H9 (cell line): ENCODE results near the gene F2. TPM values are rescaled to one million over a fixed set of nuclear protein-coding genes. Genes with fewer than 3 reads are reported as not detected.

Experiments
- DNase-seq: peaks from one replicate; pipeline ENCODE4 v3.0.0-alpha.2; 2017
- H2AFZ ChIP-seq: one replicate; pipeline ENCODE4 v1.6.1; 2013; ENCODE audit warnings: mild to moderate bottlenecking, low read length, control low read depth, moderate library complexity
- H2AK5ac ChIP-seq: 2 replicates; pipeline ENCODE4 v1.6.1; 2013; ENCODE audit warnings: low read length, control low read depth, mixed read lengths; ENCODE audit not compliant: insufficient read length
- H2BK120ac ChIP-seq: one replicate; pipeline ENCODE4 v1.6.1; 2013; ENCODE audit warnings: low read depth, mild to moderate bottlenecking, low read length, control low read depth, inconsistent platforms; ENCODE audit not compliant: poor library complexity, severe bottlenecking
- H2BK12ac ChIP-seq: 2 replicates; pipeline ENCODE4 v1.6.1; 2013; ENCODE audit warnings: low read length, control low read depth, mixed read lengths, low read depth; ENCODE audit not compliant: insufficient read length
- H2BK15ac ChIP-seq: 2 replicates; pipeline ENCODE4 v1.6.1; 2013; ENCODE audit warnings: low read depth, low read length, control low read depth
- H2BK20ac ChIP-seq: one replicate; pipeline ENCODE4 v1.6.1; 2013; ENCODE audit warnings: low read depth, mild to moderate bottlenecking, low read length, control low read depth, inconsistent platforms; ENCODE audit not compliant: poor library complexity, severe bottlenecking
- H2BK5ac ChIP-seq: 2 replicates; pipeline ENCODE4 v1.6.1; 2013; ENCODE audit warnings: low read length, control low read depth, mixed read lengths; ENCODE audit not compliant: insufficient read length
- H3K14ac ChIP-seq: 2 replicates; pipeline ENCODE4 v1.6.1; 2013; ENCODE audit warnings: low read length, control low read depth; ENCODE audit not compliant: insufficient read depth
- H3K18ac ChIP-seq: 2 replicates; pipeline ENCODE4 v1.6.1; 2013; ENCODE audit warnings: low read depth, mild to moderate bottlenecking, mixed read lengths, low read length, control low read depth; ENCODE audit not compliant: insufficient read length
- H3K23ac ChIP-seq: 2 replicates; pipeline ENCODE4 v1.6.1; 2013; ENCODE audit warnings: low read length, control low read depth, mixed read lengths, low read depth; ENCODE audit not compliant: insufficient read length
- H3K23me2 ChIP-seq: 2 replicates; pipeline ENCODE4 v1.6.1; 2013; ENCODE audit warnings: low read depth, mild to moderate bottlenecking, mixed read lengths, low read length, control low read depth; ENCODE audit not compliant: insufficient read length, poor library complexity, severe bottlenecking
- H3K27ac ChIP-seq: 2 replicates; pipeline ENCODE4 v1.5.1; 2013; ENCODE audit warnings: low read length, control low read depth, mixed read lengths, low read depth; ENCODE audit not compliant: insufficient read length
- H3K27me3 ChIP-seq: 2 replicates; pipeline ENCODE4 v1.6.1; 2013; ENCODE audit warnings: low read length, control low read depth, inconsistent platforms; ENCODE audit not compliant: insufficient read depth
- H3K4ac ChIP-seq: 2 replicates; pipeline ENCODE4 v1.6.1; 2013; ENCODE audit warnings: low read depth, mild to moderate bottlenecking, control low read depth, inconsistent platforms, low read length, moderate library complexity
- H3K4me1 ChIP-seq: 2 replicates; pipeline ENCODE4 v1.6.1; 2013; ENCODE audit warnings: low read length, control low read depth, inconsistent platforms; ENCODE audit not compliant: insufficient read depth
- H3K4me2 ChIP-seq: 2 replicates; pipeline ENCODE4 v1.6.1; 2013; ENCODE audit warnings: low read length, control low read depth, mixed read lengths; ENCODE audit not compliant: insufficient read length, insufficient read depth
- H3K56ac ChIP-seq: 2 replicates; pipeline ENCODE4 v1.6.1; 2013; ENCODE audit warnings: low read depth, mild to moderate bottlenecking, mixed read lengths, low read length, control low read depth; ENCODE audit not compliant: insufficient read length
- H3K79me1 ChIP-seq: 2 replicates; pipeline ENCODE4 v1.6.1; 2013; ENCODE audit warnings: low read depth, mild to moderate bottlenecking, moderate library complexity, low read length, control low read depth, inconsistent platforms; ENCODE audit not compliant: insufficient read depth, poor library complexity, severe bottlenecking
- H3K79me2 ChIP-seq: 2 replicates; pipeline ENCODE4 v1.6.1; 2013; ENCODE audit warnings: low read length, control low read depth, inconsistent platforms; ENCODE audit not compliant: insufficient read depth
- H3K9ac ChIP-seq: 2 replicates; pipeline ENCODE4 v1.6.1; 2013; ENCODE audit warnings: low read length, control low read depth, mixed read lengths; ENCODE audit not compliant: insufficient read length; ENCODE audit errors: extremely low read depth
- H3K9me3 ChIP-seq: one replicate; pipeline ENCODE4 v1.6.1; 2013; ENCODE audit warnings: low read depth, low read length, inconsistent platforms; ENCODE audit not compliant: control insufficient read depth
- H3T11ph ChIP-seq: one replicate; pipeline ENCODE4 v1.6.1; 2013; ENCODE audit warnings: mild to moderate bottlenecking, low read length, control low read depth, inconsistent platforms
- H4K20me1 ChIP-seq: one replicate; pipeline ENCODE4 v1.6.1; 2013; ENCODE audit not compliant: control insufficient read depth, insufficient read length, insufficient read depth
- H4K5ac ChIP-seq: 2 replicates; pipeline ENCODE4 v1.6.1; 2013; ENCODE audit warnings: low read depth, mild to moderate bottlenecking, mixed read lengths, low read length, control low read depth; ENCODE audit not compliant: insufficient read length
- H4K8ac ChIP-seq: replicated peaks from 2 replicates; pipeline ENCODE4 v1.6.1; 2013; ENCODE audit warnings: low read length, control low read depth, mixed read lengths, low read depth; ENCODE audit not compliant: insufficient read length
- H4K91ac ChIP-seq: 2 replicates; pipeline ENCODE4 v1.6.1; 2013; ENCODE audit warnings: low read depth, mild to moderate bottlenecking, moderate library complexity, mixed read lengths, low read length, control low read depth; ENCODE audit not compliant: insufficient read length
- H3K27ac Mint-ChIP-seq, 3 experiments: 2 replicates in 2 of 3; 3 replicates in 1 of 3; pipeline ENCODE4 v1.8.0; 2020 to 2021; ENCODE audit warnings: mixed read lengths in 3 of 3, mild to moderate bottlenecking in 1 of 3, moderate library complexity in 1 of 3
- H3K27me3 Mint-ChIP-seq: 2 replicates; pipeline ENCODE4 v1.8.0; 2021; ENCODE audit warnings: low read depth, mild to moderate bottlenecking, moderate library complexity, mixed read lengths
- H3K36me3 Mint-ChIP-seq, 3 experiments: 2 replicates in 2 of 3; 3 replicates in 1 of 3; pipeline ENCODE4 v1.8.0; 2020 to 2021; ENCODE audit warnings: low read depth in 3 of 3, mixed read lengths in 3 of 3; ENCODE audit not compliant: insufficient read depth in 1 of 3
- H3K4me1 Mint-ChIP-seq, 2 experiments: 2 replicates each; pipeline ENCODE4 v1.8.0; 2020; ENCODE audit warnings: mixed read lengths in 2 of 2
- H3K4me3 Mint-ChIP-seq, 2 experiments: 2 replicates in 1 of 2; 3 replicates in 1 of 2; pipeline ENCODE4 v1.8.0; 2020 to 2021; ENCODE audit warnings: mild to moderate bottlenecking in 2 of 2, mixed read lengths in 2 of 2, moderate library complexity in 1 of 2
- H3K9me3 Mint-ChIP-seq, 2 experiments: 2 replicates in 1 of 2; 3 replicates in 1 of 2; pipeline ENCODE4 v1.8.0; 2020; ENCODE audit warnings: mild to moderate bottlenecking in 2 of 2, mixed read lengths in 2 of 2, moderate library complexity in 1 of 2
- WGBS: extraction: QIAGEN DNeasy Blood & Tissue Kit; methylation state at CpG from one replicate; pipeline ENCODE4 v1.1.7; 2013; ENCODE audit warnings: missing lambda C conversion rate, low lambda C conversion rate, mixed read lengths; ENCODE audit not compliant: insufficient read length; ENCODE audit errors: extremely low coverage; 5-methylcytosine and 5-hydroxymethylcytosine counted together
- total RNA-seq: library from RNA; stranded (reverse); gene quantifications from 2 replicates; pipeline ENCODE4 v1.2.1, GENCODE V29; 2021
- TF ChIP-seq, protein P1 (sequence below): fragments of 200-600 bp; sonication (generic); conservative IDR thresholded peaks from 3 replicates; pipeline ENCODE4 v1.8.0; 2021; ENCODE audit warnings: antibody characterized with exemption, mild to moderate bottlenecking

F2 gene
- total RNA-seq, 1 experiment from 2014 or later = not detected

DNA sequence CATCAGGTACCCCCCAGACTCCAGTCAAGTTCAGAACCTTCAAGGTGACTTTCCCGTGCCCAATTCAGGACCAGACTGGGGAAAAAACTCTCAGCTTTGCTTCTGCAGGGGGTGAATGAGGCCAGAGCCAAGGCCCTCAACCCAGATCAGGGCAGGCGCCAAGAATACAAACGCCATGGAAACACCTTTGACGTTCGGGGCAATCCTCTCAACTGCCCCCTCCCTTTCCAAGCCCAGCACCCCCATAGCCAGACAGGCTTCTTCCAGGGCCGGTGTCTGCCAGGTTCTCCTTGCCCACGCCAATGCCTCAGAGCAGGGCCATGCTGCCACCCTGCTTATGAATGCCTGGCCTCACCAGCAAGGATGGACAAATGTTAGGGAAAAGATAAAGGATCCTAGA is 24.4 kb upstream of the F2 start:
- Histone ChIP-seq H4K8ac (no peak overlapping the region), H2BK120ac (no peak overlapping the region), H2AK5ac (no peak overlapping the region), H3K27me3 (no peaks in the 10 kb centered on the region), H3K9ac (no peak overlapping the region), H3T11ph (no peak overlapping the region), H2BK20ac (no peak overlapping the region), H3K56ac (no peak overlapping the region), H3K4ac (no peak overlapping the region), H3K4me1 (no peaks in the 10 kb centered on the region), H4K91ac (no peak overlapping the region), H3K18ac (no peak overlapping the region), H4K5ac (no peak overlapping the region), H3K79me1 (no peaks in the 10 kb centered on the region), H2AFZ (no peak overlapping the region), H2BK5ac (no peak overlapping the region), H4K20me1 (no peaks in the 10 kb centered on the region), H3K14ac (no peak overlapping the region), H3K23me2 (no peaks in the 10 kb centered on the region), H3K79me2 (no peaks in the 10 kb centered on the region), H2BK12ac (no peak overlapping the region), H3K23ac (no peak overlapping the region), H3K4me2 (no peak overlapping the region), H2BK15ac (no peak overlapping the region), H3K9me3 (no peaks in the 10 kb centered on the region), H3K27ac (no peak overlapping the region)
- H3K9me3 Mint-ChIP-seq = no peaks in the 10 kb centered on the region
- TF ChIP-seq, protein P1, sequence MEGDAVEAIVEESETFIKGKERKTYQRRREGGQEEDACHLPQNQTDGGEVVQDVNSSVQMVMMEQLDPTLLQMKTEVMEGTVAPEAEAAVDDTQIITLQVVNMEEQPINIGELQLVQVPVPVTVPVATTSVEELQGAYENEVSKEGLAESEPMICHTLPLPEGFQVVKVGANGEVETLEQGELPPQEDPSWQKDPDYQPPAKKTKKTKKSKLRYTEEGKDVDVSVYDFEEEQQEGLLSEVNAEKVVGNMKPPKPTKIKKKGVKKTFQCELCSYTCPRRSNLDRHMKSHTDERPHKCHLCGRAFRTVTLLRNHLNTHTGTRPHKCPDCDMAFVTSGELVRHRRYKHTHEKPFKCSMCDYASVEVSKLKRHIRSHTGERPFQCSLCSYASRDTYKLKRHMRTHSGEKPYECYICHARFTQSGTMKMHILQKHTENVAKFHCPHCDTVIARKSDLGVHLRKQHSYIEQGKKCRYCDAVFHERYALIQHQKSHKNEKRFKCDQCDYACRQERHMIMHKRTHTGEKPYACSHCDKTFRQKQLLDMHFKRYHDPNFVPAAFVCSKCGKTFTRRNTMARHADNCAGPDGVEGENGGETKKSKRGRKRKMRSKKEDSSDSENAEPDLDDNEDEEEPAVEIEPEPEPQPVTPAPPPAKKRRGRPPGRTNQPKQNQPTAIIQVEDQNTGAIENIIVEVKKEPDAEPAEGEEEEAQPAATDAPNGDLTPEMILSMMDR = no peak
- WGBS = no CpG with 5 or more reads among the region's 7 CpGs
- H3K27ac Mint-ChIP-seq = peak overlapping the region in 1 of 3 experiments; percentile 62; a peak in 2 of 7 replicates
- peaks cover 11% of the 10 kb centered on the region in 2 experiments; a peak in 3 of 4 replicates for H3K4me1 Mint-ChIP-seq
- H3K4me3 Mint-ChIP-seq = no peak overlapping the region
- no peaks in the 10 kb centered on the region for H3K27me3 Mint-ChIP-seq
- no peak for DNase-seq
- peaks cover 2 to 13% (median 13%) of the 10 kb centered on the region in 3 experiments; a peak in 5 of 7 replicates for H3K36me3 Mint-ChIP-seq
